GM21447 (cell line): ENCODE results near the gene PLEKHM3.
A peak's percentile ranks its signal among the peaks of the same experiment; 100 is the strongest.
"Not testable (repeated sequence)": the region's sequence is repeated elsewhere in the genome, so short reads cannot be mapped to it uniquely, and the experiment has no call there.

Experiments used
- ATAC-seq: cut with Tn5 transposase; IDR thresholded peaks from one replicate; pipeline ENCODE4 v1.9.1; 2021; ENCODE audit not compliant: unreplicated experiment

The PLEKHM3 gene

GRCh38 chr2:207831584-207832248, 193.6 kb downstream of the PLEKHM3 start:
- no peak for ATAC-seq

- no peak for ATAC-seq
Measured at GRCh38 chr2:207830778-207831438, 194.4 kb downstream of the PLEKHM3 start.

- ATAC-seq = no peak
Measured at GRCh38 chr2:207828361-207829057, 196.8 kb downstream of the PLEKHM3 start.

GRCh38 chr2:207825978-207826377, 199.3 kb downstream of the PLEKHM3 start:
- no peak for ATAC-seq

- ATAC-seq = no peak
Measured at GRCh38 chr2:207825045-207825954, 200.0 kb downstream of the PLEKHM3 start.

- no peak for ATAC-seq
Measured at GRCh38 chr2:207823865-207824264, 201.5 kb downstream of the PLEKHM3 start.

GRCh38 chr2:207819839-207820784, 205.2 kb downstream of the PLEKHM3 start:
- no peak for ATAC-seq

- no peak for ATAC-seq
Measured at GRCh38 chr2:207819021-207819797, 206.1 kb downstream of the PLEKHM3 start.

GRCh38 chr2:207816546-207816945, 208.8 kb downstream of the PLEKHM3 start:
- no peak for ATAC-seq

- no peak for ATAC-seq
Measured at GRCh38 chr2:207815254-207815653, 210.1 kb downstream of the PLEKHM3 start.

GRCh38 chr2:207813942-207814341, 211.4 kb downstream of the PLEKHM3 start:
- no peak for ATAC-seq

GRCh38 chr2:207813221-207813916, 212.0 kb downstream of the PLEKHM3 start:
- ATAC-seq = no peak

GRCh38 chr2:207812726-207813080, 212.6 kb downstream of the PLEKHM3 start:
- ATAC-seq = no peak

- ATAC-seq = no peak
Measured at GRCh38 chr2:207812058-207812725, 213.1 kb downstream of the PLEKHM3 start.

- ATAC-seq = not testable (repeated sequence)
Measured at GRCh38 chr2:207811658-207812057, 213.7 kb downstream of the PLEKHM3 start.

- ATAC-seq = no peak
Measured at GRCh38 chr2:207810200-207810788, 215.0 kb downstream of the PLEKHM3 start.

GRCh38 chr2:207808119-207808518, 217.2 kb downstream of the PLEKHM3 start:
- ATAC-seq = no peak

GRCh38 chr2:207807516-207807915, 217.8 kb downstream of the PLEKHM3 start:
- ATAC-seq = peak; percentile 68
